K562 (cell line): ENCODE measurements around the gene PNKD. TPM values are rescaled to one million over a fixed set of nuclear protein-coding genes. Genes with fewer than 3 reads are reported as not detected.

Source experiments
- AFF4 ChIP-seq: sonication (generic); formaldehyde crosslinking; IDR thresholded peaks from 2 replicates; pipeline ENCODE4 v1.8.0; 2023; ENCODE audit warnings: mild to moderate bottlenecking, missing genetic modification reagents
- CREB3L1 ChIP-seq: fragments of 450-650 bp; IDR thresholded peaks from 2 replicates; pipeline ENCODE4 v1.6.1; 2014; ENCODE audit warnings: low read depth, mild to moderate bottlenecking, moderate library complexity, borderline replicate concordance
- DEAF1 ChIP-seq: fragments of 450-650 bp; formaldehyde crosslinking; IDR thresholded peaks from 2 replicates; pipeline ENCODE4 v1.4.0; 2020; ENCODE audit warnings: mild to moderate bottlenecking, moderate library complexity
- MAZ ChIP-seq, 2 experiments: fragments of 450-650 bp in 1 of 2; sonication (generic) in 1 of 2; formaldehyde crosslinking; IDR thresholded peaks in 1 of 2; conservative IDR thresholded peaks in 1 of 2; 2 replicates each; pipeline versions ENCODE4 v1.4.0 to v1.5.0; 2020; ENCODE audit warnings: mild to moderate bottlenecking in 1 of 2, missing genetic modification reagents in 1 of 2
- MYC ChIP-seq, 2 experiments: fragments of 250-450 bp in 1 of 2; sonication (Bioruptor Pico) in 1 of 2; IDR thresholded peaks; 2 replicates each; pipeline versions ENCODE4 v1.5.1 to v1.6.1; 2012 to 2021; ENCODE audit warnings: low read depth in 2 of 2, borderline replicate concordance in 1 of 2, improper control_type of control experiment in 1 of 2, low read length in 1 of 2, mild to moderate bottlenecking in 1 of 2, moderate library complexity in 1 of 2
- NFIC ChIP-seq: fragments of 450-650 bp; IDR thresholded peaks from 2 replicates; pipeline ENCODE4 v1.6.1; 2017; ENCODE audit warnings: mild to moderate bottlenecking, inconsistent platforms
- NKRF ChIP-seq: fragments of 450-650 bp; IDR thresholded peaks from 2 replicates; pipeline ENCODE4 v1.6.1; 2016; ENCODE audit warnings: borderline replicate concordance
- PYGO2 ChIP-seq: fragments of 450-650 bp; IDR thresholded peaks from 2 replicates; pipeline ENCODE4 v1.6.1; 2016; ENCODE audit warnings: mild to moderate bottlenecking, missing genetic modification characterization, moderate library complexity, missing compliant biosample characterization
- RCOR1 ChIP-seq, 2 experiments: IDR thresholded peaks; 2 replicates each; pipeline ENCODE4 v1.6.1; 2012; ENCODE audit warnings: low read depth in 2 of 2, low read length in 2 of 2, borderline replicate concordance in 1 of 2, improper control_type of control experiment in 1 of 2
- VEZF1 ChIP-seq: fragments of 200-800 bp; sonication (Bioruptor generic); IDR thresholded peaks from 2 replicates; pipeline ENCODE4 v1.6.1; 2017; ENCODE audit warnings: missing genetic modification characterization, missing compliant biosample characterization
- ZNF24 ChIP-seq: fragments of 450-650 bp; IDR thresholded peaks from 2 replicates; pipeline ENCODE4 v1.6.1; 2016
- ZNF583 ChIP-seq: fragments of 250-450 bp; sonication (Bioruptor Pico); IDR thresholded peaks from 2 replicates; pipeline ENCODE4 v1.4.0; 2020
- polyA plus RNA-seq, 8 experiments: library from polyadenylated mRNA; depleted of rRNA in 4 of 8; stranded (reverse) in 5 of 8; unstranded in 3 of 8; fragments of >200 nt; fragmentation: Nextera tagmentation in 2 of 8; fragmentation: Illumina TruSeq in 1 of 8; extraction: Ambion mirVana in 2 of 8; extraction: Trizol in 1 of 8; gene quantifications; 2 replicates each; pipeline versions ENCODE4 v1.2.1 to v1.2.3, GENCODE V29; 2011 to 2014; ENCODE audit warnings: inconsistent platforms in 1 of 8, missing spikeins in 1 of 8
- total RNA-seq, 7 experiments: library from RNA; depleted of rRNA in 6 of 7; stranded (reverse); fragments of >200 nt in 6 of 7; fragmentation: Illumina TruSeq in 2 of 7; extraction: Trizol in 2 of 7; gene quantifications; 2 replicates each; pipeline versions ENCODE4 v1.2.1 to v1.2.3, GENCODE V29; 2011 to 2021; ENCODE audit warnings: low replicate concordance in 1 of 7

The PNKD gene
- total and polyA plus RNA-seq, 9 of the 15 experiments (the other 6 are each of a cell fraction or from before 2014, with no cell fraction given), result 26.0 to 105 (median 60.1) TPM

- TF ChIP-seq AFF4 (CRISPR knock-in tag), result no peak
- no peak for TF ChIP-seq NKRF
- TF ChIP-seq DEAF1 (CRISPR knock-in tag), result peak; percentile 89
- TF ChIP-seq NFIC, result peak; percentile 23; the same call in 1 of the 2 replicates
- TF ChIP-seq MYC (IDR thresholded peaks at IDR 0.05; ENCODE audit: low read depth, low read length), result peak; percentile 38; the same call in 1 of the 2 replicates
- no peak for TF ChIP-seq MYC (CRISPR knock-in tag; IDR thresholded peaks at IDR 0.05; ENCODE audit: borderline replicate concordance, low read depth)
- TF ChIP-seq PYGO2 (tag), result no peak
- no peak for TF ChIP-seq CREB3L1
- TF ChIP-seq MAZ (CRISPR knock-in tag; conservative IDR thresholded peaks at IDR 0.05 in 1 of 2, IDR thresholded peaks at IDR 0.05 in 1 of 2), result 0 out of 4 replicates have a peak, but pooled peaks of 1 of the 2 experiments have one; percentile 14
- TF ChIP-seq ZNF583, result no peak
- peak; percentile 28; the same call in 1 of the 2 replicates for TF ChIP-seq VEZF1 (CRISPR knock-in tag)
- peak; percentile 66; the same call in 1 of the 2 replicates for TF ChIP-seq ZNF24
- 0 out of 4 replicates have a peak, but pooled peaks of 1 of the 2 experiments have one; percentile 47 for TF ChIP-seq RCOR1 (IDR thresholded peaks at IDR 0.05; ENCODE audit: borderline replicate concordance in 1 of 2, low read depth in 2 of 2, low read length in 2 of 2)
Measured at GRCh38 chr2:218301176-218301819, 31.0 kb downstream of the PNKD start (continued).
